HEK293 (cell line): ENCODE measurements around the gene RABEP1.

ENCODE experiments used
- ZFP37 ChIP-seq: fragments of 450-650 bp; formaldehyde crosslinking; IDR thresholded peaks from 2 replicates; pipeline ENCODE4 v1.5.1; 2016; ENCODE audit warnings: missing biosample characterization, missing genetic modification characterization
- ZNF175 ChIP-seq: fragments of 450-650 bp; formaldehyde crosslinking; IDR thresholded peaks from 2 replicates; pipeline ENCODE4 v1.5.1; 2016; ENCODE audit warnings: missing biosample characterization, missing genetic modification characterization
- TF ChIP-seq, protein P1 (sequence below): fragments of 450-650 bp; formaldehyde crosslinking; conservative IDR thresholded peaks from 2 replicates; pipeline ENCODE4 v1.5.1; 2016; ENCODE audit warnings: low read depth, missing biosample characterization, missing genetic modification characterization
- TF ChIP-seq, protein P2 (sequence below): fragments of 450-650 bp; formaldehyde crosslinking; IDR thresholded peaks from 2 replicates; pipeline ENCODE4 v1.5.1; 2016; ENCODE audit warnings: missing biosample characterization, missing genetic modification characterization
- TF ChIP-seq, protein P3 (sequence below): fragments of 450-650 bp; formaldehyde crosslinking; IDR thresholded peaks from 2 replicates; pipeline ENCODE4 v1.5.1; 2016; ENCODE audit warnings: missing biosample characterization, missing genetic modification characterization, low read depth

GRCh38 chr17:5430413-5430999 is 148.4 kb downstream of the RABEP1 start:
- TF ChIP-seq ZNF175 (tag by site-specific recombination): no peak
- TF ChIP-seq ZFP37 (tag by site-specific recombination): no peak
- TF ChIP-seq, protein P1, sequence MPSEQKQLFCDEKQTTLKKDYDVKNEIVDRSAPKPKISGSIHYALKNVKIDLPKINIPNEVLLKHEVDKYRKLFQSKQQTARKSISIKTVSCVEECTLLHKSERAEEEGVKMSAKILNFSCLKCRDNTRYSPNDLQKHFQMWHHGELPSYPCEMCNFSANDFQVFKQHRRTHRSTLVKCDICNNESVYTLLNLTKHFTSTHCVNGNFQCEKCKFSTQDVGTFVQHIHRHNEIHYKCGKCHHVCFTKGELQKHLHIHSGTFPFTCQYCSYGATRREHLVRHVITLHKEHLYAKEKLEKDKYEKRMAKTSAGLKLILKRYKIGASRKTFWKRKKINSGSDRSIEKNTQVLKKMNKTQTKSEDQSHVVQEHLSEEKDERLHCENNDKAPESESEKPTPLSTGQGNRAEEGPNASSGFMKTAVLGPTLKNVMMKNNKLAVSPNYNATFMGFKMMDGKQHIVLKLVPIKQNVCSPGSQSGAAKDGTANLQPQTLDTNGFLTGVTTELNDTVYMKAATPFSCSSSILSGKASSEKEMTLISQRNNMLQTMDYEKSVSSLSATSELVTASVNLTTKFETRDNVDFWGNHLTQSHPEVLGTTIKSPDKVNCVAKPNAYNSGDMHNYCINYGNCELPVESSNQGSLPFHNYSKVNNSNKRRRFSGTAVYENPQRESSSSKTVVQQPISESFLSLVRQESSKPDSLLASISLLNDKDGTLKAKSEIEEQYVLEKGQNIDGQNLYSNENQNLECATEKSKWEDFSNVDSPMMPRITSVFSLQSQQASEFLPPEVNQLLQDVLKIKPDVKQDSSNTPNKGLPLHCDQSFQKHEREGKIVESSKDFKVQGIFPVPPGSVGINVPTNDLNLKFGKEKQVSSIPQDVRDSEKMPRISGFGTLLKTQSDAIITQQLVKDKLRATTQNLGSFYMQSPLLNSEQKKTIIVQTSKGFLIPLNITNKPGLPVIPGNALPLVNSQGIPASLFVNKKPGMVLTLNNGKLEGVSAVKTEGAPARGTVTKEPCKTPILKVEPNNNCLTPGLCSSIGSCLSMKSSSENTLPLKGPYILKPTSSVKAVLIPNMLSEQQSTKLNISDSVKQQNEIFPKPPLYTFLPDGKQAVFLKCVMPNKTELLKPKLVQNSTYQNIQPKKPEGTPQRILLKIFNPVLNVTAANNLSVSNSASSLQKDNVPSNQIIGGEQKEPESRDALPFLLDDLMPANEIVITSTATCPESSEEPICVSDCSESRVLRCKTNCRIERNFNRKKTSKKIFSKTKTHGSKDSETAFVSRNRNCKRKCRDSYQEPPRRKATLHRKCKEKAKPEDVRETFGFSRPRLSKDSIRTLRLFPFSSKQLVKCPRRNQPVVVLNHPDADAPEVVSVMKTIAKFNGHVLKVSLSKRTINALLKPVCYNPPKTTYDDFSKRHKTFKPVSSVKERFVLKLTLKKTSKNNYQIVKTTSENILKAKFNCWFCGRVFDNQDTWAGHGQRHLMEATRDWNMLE (tag by site-specific recombination): no peak
- TF ChIP-seq, protein P2, sequence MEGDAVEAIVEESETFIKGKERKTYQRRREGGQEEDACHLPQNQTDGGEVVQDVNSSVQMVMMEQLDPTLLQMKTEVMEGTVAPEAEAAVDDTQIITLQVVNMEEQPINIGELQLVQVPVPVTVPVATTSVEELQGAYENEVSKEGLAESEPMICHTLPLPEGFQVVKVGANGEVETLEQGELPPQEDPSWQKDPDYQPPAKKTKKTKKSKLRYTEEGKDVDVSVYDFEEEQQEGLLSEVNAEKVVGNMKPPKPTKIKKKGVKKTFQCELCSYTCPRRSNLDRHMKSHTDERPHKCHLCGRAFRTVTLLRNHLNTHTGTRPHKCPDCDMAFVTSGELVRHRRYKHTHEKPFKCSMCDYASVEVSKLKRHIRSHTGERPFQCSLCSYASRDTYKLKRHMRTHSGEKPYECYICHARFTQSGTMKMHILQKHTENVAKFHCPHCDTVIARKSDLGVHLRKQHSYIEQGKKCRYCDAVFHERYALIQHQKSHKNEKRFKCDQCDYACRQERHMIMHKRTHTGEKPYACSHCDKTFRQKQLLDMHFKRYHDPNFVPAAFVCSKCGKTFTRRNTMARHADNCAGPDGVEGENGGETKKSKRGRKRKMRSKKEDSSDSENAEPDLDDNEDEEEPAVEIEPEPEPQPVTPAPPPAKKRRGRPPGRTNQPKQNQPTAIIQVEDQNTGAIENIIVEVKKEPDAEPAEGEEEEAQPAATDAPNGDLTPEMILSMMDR (tag by site-specific recombination): no peak
- TF ChIP-seq, protein P3, sequence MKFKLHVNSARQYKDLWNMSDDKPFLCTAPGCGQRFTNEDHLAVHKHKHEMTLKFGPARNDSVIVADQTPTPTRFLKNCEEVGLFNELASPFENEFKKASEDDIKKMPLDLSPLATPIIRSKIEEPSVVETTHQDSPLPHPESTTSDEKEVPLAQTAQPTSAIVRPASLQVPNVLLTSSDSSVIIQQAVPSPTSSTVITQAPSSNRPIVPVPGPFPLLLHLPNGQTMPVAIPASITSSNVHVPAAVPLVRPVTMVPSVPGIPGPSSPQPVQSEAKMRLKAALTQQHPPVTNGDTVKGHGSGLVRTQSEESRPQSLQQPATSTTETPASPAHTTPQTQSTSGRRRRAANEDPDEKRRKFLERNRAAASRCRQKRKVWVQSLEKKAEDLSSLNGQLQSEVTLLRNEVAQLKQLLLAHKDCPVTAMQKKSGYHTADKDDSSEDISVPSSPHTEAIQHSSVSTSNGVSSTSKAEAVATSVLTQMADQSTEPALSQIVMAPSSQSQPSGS (tag by site-specific recombination): no peak
